HepG2 (cell line): ENCODE measurements around the gene POFUT2. TPM values are rescaled to one million over a fixed set of nuclear protein-coding genes. Genes with fewer than 3 reads are reported as not detected.

Experiments used
- ARID4A ChIP-seq: sonication (generic); formaldehyde crosslinking; IDR thresholded peaks from 2 replicates; pipeline ENCODE4 v1.5.0; 2020; ENCODE audit warnings: mild to moderate bottlenecking, missing genetic modification reagents, borderline replicate concordance
- CCAR2 ChIP-seq: fragments of 200-400 bp; formaldehyde crosslinking; optimal IDR thresholded peaks from 2 replicates; pipeline ENCODE3; 2018; ENCODE audit warnings: low read depth, mild to moderate bottlenecking, low read length, moderate library complexity
- CREB1 ChIP-seq, 2 experiments: fragments of 450-650 bp in 1 of 2; IDR thresholded peaks; 2 replicates each; pipeline ENCODE4 v1.6.1; 2016 to 2017; ENCODE audit warnings: control low read depth in 1 of 2, mild to moderate bottlenecking in 1 of 2, missing compliant biosample characterization in 1 of 2, missing genetic modification characterization in 1 of 2
- DRAP1 ChIP-seq: IDR thresholded peaks from 2 replicates; pipeline ENCODE4 v1.6.1; 2016; ENCODE audit warnings: missing genetic modification reagents, missing compliant biosample characterization
- EHMT2 ChIP-seq: fragments of 200-600 bp; sonication (generic); IDR thresholded peaks from 2 replicates; pipeline ENCODE4 v1.7.0; 2017; ENCODE audit warnings: antibody characterized with exemption, low read depth, low read length, borderline replicate concordance
- HOXA9 ChIP-seq: sonication (generic); formaldehyde crosslinking; IDR thresholded peaks from 2 replicates; pipeline ENCODE4 v1.8.1; 2022; ENCODE audit warnings: missing genetic modification reagents, mild to moderate bottlenecking, moderate library complexity, borderline replicate concordance
- JUN ChIP-seq: sonication (generic); formaldehyde crosslinking; IDR thresholded peaks from 2 replicates; pipeline ENCODE4 v1.4.0; 2020; ENCODE audit warnings: mild to moderate bottlenecking, missing genetic modification reagents
- KAT7 ChIP-seq: IDR thresholded peaks from 2 replicates; pipeline ENCODE4 v1.6.1; 2018; ENCODE audit warnings: borderline replicate concordance, missing compliant biosample characterization
- KLF11 ChIP-seq: IDR thresholded peaks from 2 replicates; pipeline ENCODE4 v1.6.1; 2016; ENCODE audit warnings: missing compliant biosample characterization
- MED13 ChIP-seq: sonication (generic); formaldehyde crosslinking; IDR thresholded peaks from 2 replicates; pipeline ENCODE4 v1.5.0; 2020; ENCODE audit warnings: missing genetic modification reagents
- MXI1 ChIP-seq: IDR thresholded peaks from 3 replicates; pipeline ENCODE4 v1.6.1; 2012; ENCODE audit warnings: low read depth, low read length, inconsistent platforms, borderline replicate concordance
- RFXANK ChIP-seq: IDR thresholded peaks from 2 replicates; pipeline ENCODE4 v1.6.1; 2016
- SALL2 ChIP-seq: sonication (generic); formaldehyde crosslinking; IDR thresholded peaks from 2 replicates; pipeline ENCODE4 v1.8.1; 2023; ENCODE audit warnings: mild to moderate bottlenecking, missing genetic modification reagents, inconsistent platforms
- ZBTB39 ChIP-seq: sonication (generic); formaldehyde crosslinking; IDR thresholded peaks from 2 replicates; pipeline ENCODE4 v1.5.0; 2020; ENCODE audit warnings: missing genetic modification reagents
- ZFP36 ChIP-seq: fragments of 150-350 bp; IDR thresholded peaks from 2 replicates; pipeline ENCODE4 v1.6.1; 2018; ENCODE audit warnings: borderline replicate concordance, low read length, low read depth; ENCODE audit not compliant: partially characterized antibody
- ZNF234 ChIP-seq: sonication (generic); formaldehyde crosslinking; conservative IDR thresholded peaks from 2 replicates; pipeline ENCODE4 v1.5.1; 2020; ENCODE audit warnings: mild to moderate bottlenecking, missing genetic modification reagents
- ZNF275 ChIP-seq: sonication (generic); formaldehyde crosslinking; IDR thresholded peaks from 2 replicates; pipeline ENCODE4 v1.8.0; 2022; ENCODE audit warnings: missing genetic modification reagents, mild to moderate bottlenecking, inconsistent platforms, borderline replicate concordance
- ZNF441 ChIP-seq: sonication (generic); formaldehyde crosslinking; IDR thresholded peaks from 2 replicates; pipeline ENCODE4 v1.7.0; 2021; ENCODE audit warnings: missing genetic modification reagents, borderline replicate concordance
- ZNF570 ChIP-seq: sonication (generic); formaldehyde crosslinking; IDR thresholded peaks from 2 replicates; pipeline ENCODE4 v1.4.0; 2020; ENCODE audit warnings: mild to moderate bottlenecking, missing genetic modification reagents, borderline replicate concordance
- ZNF572 ChIP-seq: sonication (generic); formaldehyde crosslinking; IDR thresholded peaks from 2 replicates; pipeline ENCODE4 v1.5.1; 2020; ENCODE audit warnings: mild to moderate bottlenecking, missing genetic modification reagents
- ZNF75D ChIP-seq: sonication (generic); formaldehyde crosslinking; IDR thresholded peaks from 2 replicates; pipeline ENCODE4 v1.8.1; 2023; ENCODE audit warnings: missing genetic modification reagents, mild to moderate bottlenecking, borderline replicate concordance
- ZSCAN30 ChIP-seq: sonication (generic); formaldehyde crosslinking; IDR thresholded peaks from 2 replicates; pipeline ENCODE4 v1.5.0; 2020; ENCODE audit warnings: mild to moderate bottlenecking, missing genetic modification reagents
- polyA plus RNA-seq, 8 experiments: library from polyadenylated mRNA; depleted of rRNA in 3 of 8; stranded (reverse) in 7 of 8; unstranded in 1 of 8; fragments of >200 nt; fragmentation: Illumina TruSeq in 4 of 8; extraction: Trizol in 4 of 8; gene quantifications; 2 replicates each; pipeline versions ENCODE4 v1.2.1 to v1.2.3, GENCODE V29; 2011 to 2016; ENCODE audit warnings: low read depth in 4 of 8, missing spikeins in 1 of 8, mixed read lengths in 1 of 8; ENCODE audit not compliant: insufficient read depth in 1 of 8
- total RNA-seq, 5 experiments: library from RNA; depleted of rRNA; stranded (reverse); fragments of >200 nt; fragmentation: Illumina TruSeq; extraction: Trizol; gene quantifications; 2 replicates each; pipeline ENCODE4 v1.2.3, GENCODE V29; 2016; ENCODE audit warnings: low read depth in 1 of 5

Gene POFUT2
- total and polyA plus RNA-seq, 2 of the 13 experiments (the other 11 are each of a cell fraction or from before 2014, with no cell fraction given), result 22.8 to 24.0 TPM

GRCh38 chr21:45330075-45330781, 42.5 kb upstream of the POFUT2 start (continued):
- TF ChIP-seq MXI1 (no peak), KLF11 (CRISPR knock-in tag) (0 out of 2 replicates have a peak, but pooled peaks have one; percentile 45), ZFP36 (no peak), RFXANK (CRISPR knock-in tag) (no peak), MED13 (CRISPR knock-in tag) (no peak), DRAP1 (CRISPR knock-in tag) (peak; percentile 58), CCAR2 (no peak), ZNF572 (CRISPR knock-in tag) (no peak), ZBTB39 (CRISPR knock-in tag) (0 out of 2 replicates have a peak, but pooled peaks have one; percentile 13), CREB1 (IDR thresholded peaks at IDR 0.05) (no peak), CREB1 (CRISPR knock-in tag; IDR thresholded peaks at IDR 0.05) (no peak), ZNF275 (CRISPR knock-in tag) (no peak), ZNF570 (CRISPR knock-in tag) (no peak), ARID4A (CRISPR knock-in tag) (0 out of 2 replicates have a peak, but pooled peaks have one; percentile 25), HOXA9 (CRISPR knock-in tag) (no peak), SALL2 (CRISPR knock-in tag) (no peak), JUN (CRISPR knock-in tag) (peak; percentile 97), EHMT2 (no peak), KAT7 (CRISPR knock-in tag) (0 out of 2 replicates have a peak, but pooled peaks have one; percentile 22), ZSCAN30 (no peak), ZNF441 (CRISPR knock-in tag) (no peak), ZNF75D (CRISPR knock-in tag) (no peak), ZNF234 (CRISPR knock-in tag) (no peak)
